ENCODE results near the gene FLAD1. TPM values are rescaled to one million over a fixed set of nuclear protein-coding genes. Genes with fewer than 3 reads are reported as not detected.
A peak's percentile ranks its signal among the peaks of the same experiment; 100 is the strongest.

The FLAD1 gene
- total and polyA plus RNA-seq, 2 experiments from 2014 or later: 74.5 to 75.0 TPM

- no peak for TF ChIP-seq REST (IDR thresholded peaks at IDR 0.05; ENCODE audit: unreplicated experiment)
- TF ChIP-seq EZH2 (IDR thresholded peaks at IDR 0.05; ENCODE audit: low read depth, unreplicated experiment): no peak
- peak; percentile 88 to 99 for TF ChIP-seq CTCF (conservative IDR thresholded peaks at IDR 0.05; ENCODE audit: low read depth in 2 of 2)
- TF ChIP-seq JUNB (IDR thresholded peaks at IDR 0.05; ENCODE audit: unreplicated experiment): no peak
These were observed 34.1 kb downstream of the FLAD1 start (continued) for GRCh38 chr1:155017041-155017945.

GRCh38 chr1:155017946-155018316, 34.8 kb downstream of the FLAD1 start:
- H3K4me2 ChIP-seq: peak overlapping the region; percentile 81
- H3K27ac ChIP-seq (ENCODE audit: low read depth): no peak overlapping the region

More at GRCh38 chr1:155017946-155018316, 34.8 kb downstream of the FLAD1 start:
- Histone ChIP-seq H3K9me2 (ENCODE audit: insufficient read depth) (no peaks in the 10 kb centered on the region), H3K4me3 (peak overlapping the region; percentile 66), H4K20me1 (replicated peaks; ENCODE audit: insufficient read depth) (peaks cover 6% of the 10 kb centered on the region; the same call in 1 of the 2 replicates), H3K36me3 (ENCODE audit: insufficient read depth) (no peaks in the 10 kb centered on the region), H2AFZ (no peak overlapping the region), H3K4me1 (ENCODE audit: insufficient read depth) (peaks cover 24% of the 10 kb centered on the region), H3F3A (replicated peaks; ENCODE audit: low read depth) (no peaks in the 10 kb centered on the region), H3K79me2 (replicated peaks; ENCODE audit: insufficient read depth) (peaks cover 3% of the 10 kb centered on the region), H3K27me3 (ENCODE audit: insufficient read depth) (no peaks in the 10 kb centered on the region)
- H3K9me3 Mint-ChIP-seq: no peaks in the 10 kb centered on the region
- DNase-seq (ENCODE audit: low spot score) (no peak), ATAC-seq (no peak; the same call in 2 of the 3 replicates)
- peak overlapping the region; percentile 65 for H3K4me3 Mint-ChIP-seq
- TF ChIP-seq ETS1 (IDR thresholded peaks at IDR 0.05) (no peak), STAT1 (IDR thresholded peaks at IDR 0.05; ENCODE audit: unreplicated experiment) (no peak), EZH2phosphoT487 (IDR thresholded peaks at IDR 0.05; ENCODE audit: unreplicated experiment) (no peak), EZH2 (IDR thresholded peaks at IDR 0.05; ENCODE audit: low read depth, unreplicated experiment) (no peak), ZNF114 (CRISPR knock-in tag; IDR thresholded peaks at IDR 0.05) (no peak), POLR2AphosphoS5 (IDR thresholded peaks at IDR 0.05; ENCODE audit: low read depth) (no peak), JUNB (IDR thresholded peaks at IDR 0.05; ENCODE audit: unreplicated experiment) (no peak), NANOG (IDR thresholded peaks at IDR 0.05; ENCODE audit: borderline replicate concordance) (no peak), CREB1 (CRISPR knock-in tag; IDR thresholded peaks at IDR 0.05; ENCODE audit: low read depth) (no peak)
- peaks cover 24% of the 10 kb centered on the region for H3K27me3 Mint-ChIP-seq (ENCODE audit: insufficient read depth, low read depth, poor library complexity)
- peaks cover 29% of the 10 kb centered on the region for H3K36me3 Mint-ChIP-seq (ENCODE audit: low read depth)
- no peak overlapping the region for H3K27ac Mint-ChIP-seq
- peaks cover 45% of the 10 kb centered on the region for H3K4me1 Mint-ChIP-seq

Data from GM23338 (cell line).